ENCODE results near the gene BPGM. TPM values are rescaled to one million over a fixed set of nuclear protein-coding genes. Genes with fewer than 3 reads are reported as not detected.

Gene BPGM
- 10 to 100 TPM in 3 of 4 donors, 1 to 10 TPM in 1; 9.8 to 13.3 (median 12.5) TPM for total RNA-seq

GRCh38 chr7:134646425-134647305 is at the start of gene BPGM:
BPGM (plus strand) TSS chr7:134646853; CDS start chr7:134661508, 14,655 bp downstream.
- 1% methylated on average over 36 of the region's 36 CpGs for WGBS
- TF ChIP-seq CTCF (IDR thresholded peaks at IDR 0.05) (no peak), POLR2AphosphoS5 (IDR thresholded peaks at IDR 0.05) (peak; percentile 27 to 54 (median 31)), EP300 (IDR thresholded peaks at IDR 0.05) (no peak), POLR2A (IDR thresholded peaks at IDR 0.05) (peak; percentile 25 to 93)
- H3K27ac ChIP-seq = peak within 1 kb of the TSS; percentile 80
- DNase-seq (ENCODE audit: low spot score in 2 of 2) = peak; percentile 98
- H3K4me3 ChIP-seq = peak within 1 kb of the TSS; percentile 68
- H3K27me3 ChIP-seq = no peaks in the 10 kb centered on the region
- no peaks in the 10 kb centered on the region for H3K9me3 ChIP-seq
- no peaks in the 10 kb centered on the region for H3K36me3 ChIP-seq
- H3K4me1 ChIP-seq = peaks cover 21% of the 10 kb centered on the region

- Histone ChIP-seq H3K4me3 (no peak overlapping the region), H3K27ac (no peak overlapping the region), H3K9me3 (no peaks in the 10 kb centered on the region), H3K4me1 (peaks cover 14% of the 10 kb centered on the region), H3K36me3 (no peaks in the 10 kb centered on the region), H3K27me3 (no peaks in the 10 kb centered on the region)
- 73% methylated on average over 4 of the region's 6 CpGs for WGBS
- no peak for TF ChIP-seq POLR2AphosphoS5 (IDR thresholded peaks at IDR 0.05)
- TF ChIP-seq EP300 (IDR thresholded peaks at IDR 0.05) = no peak
- DNase-seq (ENCODE audit: low spot score in 2 of 2) = no peak
Observed at GRCh38 chr7:134599371-134599770, 47.3 kb upstream of the BPGM start.

GRCh38 chr7:134601459-134601858 is 45.2 kb upstream of the BPGM start:
- H3K27me3 ChIP-seq = no peaks in the 10 kb centered on the region
- DNase-seq (ENCODE audit: low spot score in 2 of 2) = no peak
- no peak overlapping the region for H3K27ac ChIP-seq
- no peaks in the 10 kb centered on the region for H3K36me3 ChIP-seq
- WGBS = 70% methylated on average over 4 of the region's 4 CpGs
- no peak for TF ChIP-seq EP300 (IDR thresholded peaks at IDR 0.05)
- TF ChIP-seq CTCF (IDR thresholded peaks at IDR 0.05) = no peak
- no peak for TF ChIP-seq POLR2AphosphoS5 (IDR thresholded peaks at IDR 0.05)
- no peak for TF ChIP-seq POLR2A (IDR thresholded peaks at IDR 0.05)
- H3K9me3 ChIP-seq = no peaks in the 10 kb centered on the region
- no peak overlapping the region for H3K4me3 ChIP-seq
- peaks cover 20% of the 10 kb centered on the region for H3K4me1 ChIP-seq

- TF ChIP-seq CTCF (IDR thresholded peaks at IDR 0.05) (no peak), POLR2AphosphoS5 (IDR thresholded peaks at IDR 0.05) (no peak), POLR2A (IDR thresholded peaks at IDR 0.05) (no peak), EP300 (IDR thresholded peaks at IDR 0.05) (no peak)
- 23% methylated on average over 11 of the region's 11 CpGs for whole genome bisulfite sequencing
- Histone ChIP-seq H3K27ac (peak overlapping the region; percentile 37), H3K4me1 (peaks cover 20% of the 10 kb centered on the region), H3K4me3 (no peak overlapping the region), H3K9me3 (no peaks in the 10 kb centered on the region), H3K36me3 (no peaks in the 10 kb centered on the region), H3K27me3 (no peaks in the 10 kb centered on the region)
- DNase-seq (ENCODE audit: low spot score in 2 of 2) = no peak
Observed at GRCh38 chr7:134602881-134603451, 43.7 kb upstream of the BPGM start.

GRCh38 chr7:134605978-134606923 is 40.4 kb upstream of the BPGM start:
- no peak overlapping the region for H3K27ac ChIP-seq

More at GRCh38 chr7:134605978-134606923, 40.4 kb upstream of the BPGM start:
- WGBS = 32% methylated on average over 14 of the region's 14 CpGs
- Histone ChIP-seq H3K36me3 (no peaks in the 10 kb centered on the region), H3K4me1 (peaks cover 20% of the 10 kb centered on the region), H3K9me3 (no peaks in the 10 kb centered on the region), H3K27me3 (no peaks in the 10 kb centered on the region), H3K4me3 (no peak overlapping the region)
- no peak for TF ChIP-seq POLR2AphosphoS5 (IDR thresholded peaks at IDR 0.05)
- TF ChIP-seq CTCF (IDR thresholded peaks at IDR 0.05) = peak; percentile 86 to 90
- DNase-seq (ENCODE audit: low spot score in 2 of 2) = peak in 1 of 2 donors; percentile 76

All from suprapubic skin (tissue), 4 donors.